Central memory CD4-positive, alpha-beta T cell (primary cell): Measurements from ENCODE around the gene PDCD1.
"Not testable (repeated sequence)": the region's sequence is repeated elsewhere in the genome, so short reads cannot be mapped to it uniquely, and the experiment has no call there.

Source experiments
- DNase-seq: peaks from one replicate; pipeline ENCODE4 v3.0.0; 2022

PDCD1 gene

DNA sequence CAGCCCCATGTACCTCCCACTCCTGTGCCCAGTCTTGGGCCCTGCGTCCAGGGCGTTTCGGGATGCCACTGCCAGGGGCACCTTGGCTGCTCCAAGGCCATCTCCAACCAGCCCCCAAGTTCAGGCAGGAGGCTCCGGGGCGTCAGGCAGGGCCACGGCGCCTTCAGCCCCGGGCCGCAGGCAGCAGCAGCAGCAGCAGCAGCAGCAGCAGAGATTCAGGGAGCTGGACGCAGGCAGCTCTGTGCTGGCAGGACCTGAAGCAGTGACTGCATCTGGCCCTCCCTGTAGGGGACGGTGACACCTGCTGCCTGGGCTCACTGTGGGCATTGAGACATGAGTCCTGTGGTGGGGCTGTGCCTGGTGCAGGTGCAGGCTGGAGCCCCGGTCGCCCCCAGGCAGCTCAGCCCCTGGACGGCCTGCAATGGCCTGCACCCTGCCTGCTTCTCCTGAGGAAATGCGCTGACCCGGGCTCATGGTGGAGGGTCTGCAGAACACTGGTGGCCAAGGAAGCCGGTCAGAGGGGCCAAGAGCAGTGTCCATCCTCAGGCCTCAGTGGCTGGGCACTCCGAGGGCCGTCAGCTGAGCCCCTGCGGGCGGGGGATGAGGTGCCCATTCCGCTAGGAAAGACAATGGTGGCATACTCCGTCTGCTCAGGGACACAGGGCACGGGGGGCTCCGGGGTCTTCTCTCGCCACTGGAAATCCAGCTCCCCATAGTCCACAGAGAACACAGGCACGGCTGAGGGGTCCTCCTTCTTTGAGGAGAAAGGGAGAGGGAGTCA, 8.0 kb downstream of the PDCD1 start:
- DNase-seq, result no peak

DNA sequence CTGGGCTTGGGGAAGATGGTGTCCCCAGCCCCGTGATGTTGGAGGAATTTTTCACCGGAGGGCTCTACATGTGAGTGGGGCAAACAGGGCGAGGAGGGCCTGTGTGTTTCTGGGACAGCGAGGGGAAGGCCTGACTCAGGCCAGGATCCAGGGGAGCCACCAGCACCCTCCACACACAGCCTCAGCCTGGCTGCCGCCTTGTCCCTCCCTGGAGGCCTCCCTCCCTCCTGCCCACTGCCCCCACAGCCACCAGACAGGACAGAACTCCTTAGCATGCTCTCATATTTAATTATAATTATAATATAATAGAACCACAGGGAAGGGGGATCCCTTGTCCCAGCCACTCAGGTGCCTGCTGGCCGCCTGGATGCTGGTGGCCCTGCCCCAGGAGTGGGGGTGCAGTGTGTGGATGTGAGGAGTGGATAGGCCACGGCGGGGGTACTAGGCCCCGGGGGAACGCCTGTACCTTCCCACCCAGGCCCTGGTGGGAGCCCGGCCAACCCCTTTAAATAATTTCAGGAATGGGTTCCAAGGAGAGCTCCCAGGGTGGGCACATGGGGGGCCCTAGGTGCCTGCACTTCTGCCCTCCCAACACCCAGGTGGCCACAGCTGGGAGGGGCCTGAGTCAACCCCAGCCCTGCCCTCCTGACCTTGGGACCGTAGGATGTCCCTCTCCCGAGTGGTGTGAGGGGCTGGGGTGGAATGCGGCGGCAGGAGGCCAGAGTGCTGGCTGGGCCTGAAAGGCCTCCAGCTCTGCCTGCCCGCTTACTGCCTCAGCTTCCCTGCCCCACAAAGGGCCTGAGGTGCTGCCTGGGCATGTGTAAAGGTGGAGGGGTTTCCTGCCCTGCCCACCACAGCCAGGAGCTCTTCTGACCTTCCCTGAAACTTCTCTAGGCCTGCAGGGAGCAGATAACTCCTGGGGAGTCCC, 8.8 kb downstream of the PDCD1 start:
- no peak for DNase-seq

DNA sequence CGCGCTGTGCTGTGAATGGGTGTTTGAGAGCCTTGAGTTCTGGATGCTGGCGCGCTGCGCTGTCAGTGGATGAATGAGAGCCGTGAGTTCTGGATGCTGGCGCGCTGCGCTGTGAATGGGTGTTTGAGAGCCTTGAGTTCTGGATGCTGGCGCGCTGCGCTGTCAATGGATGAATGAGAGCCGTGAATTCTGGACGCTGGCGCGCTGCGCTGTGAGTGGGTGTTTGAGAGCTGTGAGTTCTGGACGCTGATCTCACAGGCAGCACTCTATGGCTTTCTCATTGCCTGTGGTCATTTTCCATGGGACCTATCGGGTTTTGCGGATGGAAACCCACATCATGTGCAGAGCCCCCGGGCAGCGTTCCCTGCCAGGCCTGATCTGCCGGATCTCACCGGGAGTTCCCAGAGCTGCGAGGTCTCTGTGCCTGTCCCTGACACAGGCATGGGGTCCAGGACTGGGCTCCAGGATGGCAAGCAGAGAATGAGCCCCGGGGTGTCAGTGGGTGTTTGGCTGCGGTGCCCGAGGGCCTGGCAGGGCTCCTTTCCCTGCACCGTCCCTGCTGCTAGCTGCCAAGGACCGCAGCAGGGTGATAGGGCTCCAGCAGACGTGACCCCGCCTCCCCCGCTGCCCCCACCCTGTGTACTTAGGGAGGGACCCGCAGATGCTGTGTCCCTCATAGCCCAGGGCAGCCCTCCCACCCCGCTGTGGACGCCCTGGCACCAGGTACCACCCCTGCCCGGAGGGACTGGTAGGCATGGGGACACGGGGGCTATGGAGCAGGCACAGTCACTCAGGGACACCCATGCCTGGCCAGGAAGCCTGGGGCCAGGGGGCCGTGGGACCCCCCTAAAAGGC, 9.7 kb downstream of the PDCD1 start:
- no peak for DNase-seq

DNA sequence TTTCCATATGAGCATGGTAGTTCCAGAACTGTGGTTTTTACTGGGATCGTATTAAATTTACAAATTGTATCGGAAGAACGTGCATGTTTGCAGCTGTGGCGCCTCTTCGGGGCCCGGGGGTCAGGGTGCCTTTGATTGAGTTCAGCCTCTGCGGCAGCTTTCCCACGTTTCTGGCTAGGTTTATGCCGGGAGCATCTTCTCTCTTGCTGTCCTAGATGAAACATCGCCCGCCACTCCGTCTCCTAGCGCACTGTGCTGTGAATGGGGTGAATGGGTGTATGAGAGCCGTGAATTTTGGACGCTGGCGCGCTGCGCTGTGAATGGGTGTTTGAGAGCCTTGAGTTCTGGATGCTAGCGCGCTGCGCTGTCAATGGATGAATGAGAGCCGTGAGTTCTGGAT, 12.3 kb downstream of the PDCD1 start:
- DNase-seq, result no peak

DNA sequence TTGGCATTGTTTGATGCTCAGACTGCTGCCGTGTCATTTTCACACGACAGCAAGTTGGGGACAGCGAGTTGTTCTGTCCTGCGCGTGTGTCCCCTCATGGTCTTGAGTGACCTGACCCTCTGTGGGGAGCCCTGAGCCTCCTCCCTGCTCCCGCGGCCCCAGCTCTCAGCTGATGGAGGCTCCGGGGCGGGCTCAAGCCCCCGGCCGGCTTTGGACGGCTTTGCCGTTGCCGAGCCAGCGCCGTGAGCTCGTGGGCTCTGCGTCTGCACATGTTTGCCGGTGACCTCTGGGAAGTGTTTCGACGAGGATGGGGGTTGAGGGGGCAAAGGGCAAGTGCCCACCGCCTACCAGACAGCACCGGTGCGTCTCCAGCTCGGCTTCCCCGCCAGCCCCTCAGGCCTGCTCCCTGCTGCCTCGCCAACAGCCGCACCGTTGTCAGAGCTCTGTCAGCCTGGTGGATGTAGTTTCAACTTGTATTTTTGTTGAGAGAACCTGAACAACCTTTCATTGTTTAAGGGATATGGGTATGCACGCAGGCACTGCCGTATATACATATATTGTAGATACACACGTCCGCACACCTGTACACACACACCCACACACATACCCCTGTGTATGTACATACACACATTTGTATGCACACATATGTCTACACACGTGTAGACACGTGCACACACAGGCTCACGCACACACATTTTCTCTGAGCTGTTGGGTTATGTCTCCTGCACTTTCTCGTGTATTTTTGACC, 13.7 kb downstream of the PDCD1 start:
- DNase-seq, result no peak

DNA sequence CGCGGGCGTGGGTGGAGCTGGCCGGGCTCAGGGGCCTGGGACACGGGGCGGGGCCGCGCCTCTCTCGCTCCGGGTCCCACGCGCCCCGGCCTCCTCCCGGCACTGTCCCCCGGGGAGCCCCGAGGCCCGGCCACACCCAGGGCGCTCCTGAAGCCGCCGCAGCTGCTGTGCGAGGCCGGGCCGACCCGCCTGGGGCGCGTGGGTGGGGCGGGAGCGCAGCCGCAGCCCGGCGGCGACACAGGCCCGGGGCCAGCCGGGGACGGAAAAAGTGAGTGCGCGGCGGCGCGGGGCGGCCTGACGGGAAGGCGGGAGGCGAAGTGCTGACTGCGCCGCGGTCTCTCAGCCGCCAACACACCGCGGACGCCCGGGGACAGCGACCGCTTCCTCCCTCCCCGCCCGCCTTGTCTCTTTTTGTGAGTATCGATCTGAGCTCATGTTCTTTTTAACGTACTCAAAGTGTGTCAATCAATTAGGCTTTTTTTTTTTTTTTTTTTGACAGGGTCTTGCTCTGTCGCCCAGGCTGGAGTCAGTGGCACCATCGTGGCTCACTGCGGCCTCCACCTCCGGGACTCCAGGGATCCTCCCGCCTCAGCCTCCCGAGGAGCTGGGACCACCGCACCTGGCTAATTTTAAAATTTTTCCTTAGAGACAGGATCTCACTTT, 14.5 kb downstream of the PDCD1 start:
- peak; percentile 70 for DNase-seq

DNA sequence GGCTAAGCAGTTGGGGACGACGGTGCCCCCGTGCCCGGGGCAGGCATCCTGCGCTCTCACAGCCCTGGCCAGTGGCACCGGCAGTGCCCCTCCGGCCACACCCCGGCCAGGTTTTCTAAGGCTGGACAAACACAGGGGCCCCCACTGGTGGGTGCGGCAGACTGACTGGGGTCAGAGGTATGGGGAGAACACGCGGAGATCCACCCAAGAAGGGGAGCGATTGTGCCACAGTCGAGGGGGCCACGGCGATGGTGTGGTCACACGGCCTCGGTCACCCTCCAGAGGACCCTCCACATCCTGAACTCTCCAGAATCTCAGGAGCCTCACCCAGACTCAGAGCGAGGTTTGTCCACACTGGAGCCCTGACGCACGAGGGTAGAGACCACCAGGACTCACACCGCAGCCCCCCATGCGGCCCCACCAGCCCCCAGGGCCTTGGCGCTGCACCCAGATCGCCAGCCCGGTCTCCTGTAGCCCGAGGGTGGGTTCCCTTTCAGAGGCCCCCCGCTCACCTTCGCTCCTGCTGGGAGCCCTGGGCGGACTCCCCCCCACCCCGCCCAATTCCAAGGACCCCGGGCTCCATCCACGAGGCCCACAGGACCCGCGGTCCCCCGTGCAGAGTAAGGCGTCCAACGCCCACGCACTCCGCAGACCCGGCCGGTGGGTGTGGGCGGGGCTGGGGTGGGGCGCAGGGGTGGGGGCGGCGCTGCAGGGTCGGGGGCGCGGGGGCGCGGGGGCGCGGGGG, 15.2 kb downstream of the PDCD1 start:
- DNase-seq, result no peak

DNA sequence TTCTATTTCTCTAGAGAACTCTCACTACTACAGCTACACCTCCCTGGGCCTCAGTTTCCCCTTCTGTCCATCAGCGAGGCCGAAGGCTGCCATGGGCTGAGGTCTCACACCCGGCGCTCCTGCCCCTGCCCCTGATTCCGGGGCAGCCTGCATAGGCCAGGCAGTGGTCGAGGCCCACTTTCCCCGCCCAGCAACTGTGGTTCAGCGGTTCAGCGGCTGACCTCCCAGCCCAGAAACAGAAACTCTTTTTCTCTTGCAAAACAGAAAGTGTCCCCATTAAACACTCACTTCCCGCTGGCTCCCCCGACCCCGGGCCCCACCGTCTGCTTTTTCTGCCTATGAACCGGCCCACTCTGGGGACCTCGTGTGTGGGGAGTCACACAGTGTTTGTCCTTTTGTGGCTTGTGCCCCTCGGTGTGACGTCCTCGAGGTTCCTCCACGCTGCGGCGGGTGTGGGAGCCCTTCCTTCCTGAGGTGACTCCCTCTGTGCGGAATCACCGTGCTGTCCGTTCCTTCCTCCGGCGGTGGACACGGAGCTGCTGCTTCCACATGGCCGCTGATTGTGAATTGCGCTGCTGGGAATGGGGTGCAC, 16.0 kb downstream of the PDCD1 start:
- DNase-seq, result peak; percentile 47

DNA sequence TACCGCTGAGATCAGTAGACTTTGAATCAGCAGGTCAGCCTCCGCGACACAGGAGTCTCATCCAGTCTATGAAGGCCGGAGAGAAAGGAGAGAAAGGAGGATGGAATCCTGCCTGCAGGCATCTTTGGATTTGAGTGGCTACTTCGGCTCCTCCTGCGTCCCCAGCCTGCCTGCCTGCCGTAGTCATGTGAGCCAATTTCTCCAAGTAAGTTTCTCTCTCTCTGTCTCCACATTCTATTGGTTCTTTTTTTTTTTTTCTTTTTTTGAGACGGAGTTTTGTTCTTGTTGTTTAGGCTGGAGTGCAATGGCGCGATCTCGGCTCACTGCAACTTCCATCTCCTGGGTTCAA, 16.7 kb downstream of the PDCD1 start:
- no peak for DNase-seq

DNA sequence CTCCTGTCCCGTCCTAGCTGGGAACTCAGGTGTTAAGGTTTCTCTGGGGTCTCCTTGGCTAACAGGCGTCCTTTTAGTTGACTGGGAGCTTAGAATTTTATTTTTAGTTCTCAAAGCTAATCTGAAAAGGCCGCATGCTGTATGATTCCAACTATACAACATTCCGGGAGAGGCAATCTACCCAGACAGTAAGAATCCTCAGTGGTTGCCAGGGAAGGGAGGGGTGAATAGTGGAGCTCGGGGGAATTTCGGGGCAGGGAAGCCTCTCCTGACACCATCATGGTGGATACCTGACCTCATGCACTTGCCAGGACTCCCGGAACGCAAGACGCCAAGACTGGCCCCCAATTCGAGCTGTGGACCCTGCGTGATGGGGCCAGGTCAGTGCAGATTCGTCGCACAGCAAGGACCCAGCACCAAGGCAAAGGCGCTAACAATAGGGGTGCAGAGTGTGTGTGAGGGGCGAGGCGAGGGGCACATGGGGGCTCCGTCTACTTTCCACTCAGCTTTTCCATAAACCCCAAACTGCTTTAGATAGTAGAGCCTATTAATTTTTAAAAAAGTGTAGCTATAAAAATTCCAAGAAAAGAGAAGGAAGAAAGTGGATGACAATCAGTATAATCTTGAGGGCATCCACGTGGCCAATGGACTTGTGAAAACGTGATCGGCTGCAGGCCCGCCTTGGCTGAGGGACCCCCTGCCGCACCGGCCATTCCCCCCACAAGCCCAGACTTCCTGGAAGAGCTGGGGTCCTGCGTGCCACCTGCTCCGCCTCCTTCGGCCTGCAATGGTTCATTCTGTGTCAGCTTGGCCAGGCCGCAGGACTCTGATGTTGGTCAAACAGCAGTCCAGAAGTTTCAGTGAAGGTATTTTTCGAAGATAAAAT, 17.3 kb downstream of the PDCD1 start:
- DNase-seq, result no peak

DNA sequence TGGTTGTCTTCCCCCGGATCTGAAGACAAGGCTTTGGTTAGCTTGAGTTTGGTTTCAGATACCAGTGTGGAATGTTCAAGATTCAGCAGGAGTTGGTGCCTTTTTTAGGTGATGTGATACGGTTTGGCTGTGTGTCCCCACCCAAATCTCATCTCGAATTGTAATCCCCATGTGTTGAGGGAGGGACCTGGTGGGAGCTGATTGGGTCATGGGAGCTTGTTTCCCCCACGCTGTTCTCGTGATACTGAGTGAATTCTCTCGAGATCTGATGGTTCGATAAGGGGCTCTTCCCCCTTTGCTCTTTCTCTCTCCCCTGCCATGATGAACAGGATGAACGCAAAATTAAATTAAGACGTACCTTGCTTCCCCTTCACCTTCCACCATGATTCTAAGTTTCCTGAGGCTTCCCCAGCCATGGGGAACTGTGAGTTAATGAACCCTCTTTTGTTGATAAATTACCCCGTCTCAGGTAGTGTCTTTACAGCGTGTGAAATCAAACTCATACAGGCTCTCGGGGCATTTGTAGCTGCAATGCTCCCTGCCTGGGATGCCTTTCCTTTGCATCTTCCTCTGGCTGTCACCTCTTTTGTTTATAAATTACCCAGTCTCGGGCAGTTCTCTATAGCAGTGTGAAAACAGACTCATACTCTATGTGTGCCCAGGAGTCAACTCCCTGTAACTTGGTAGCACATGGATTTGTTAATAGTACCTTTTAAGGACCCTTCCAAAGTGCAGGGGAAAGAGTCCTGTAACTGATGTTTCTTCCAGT, 21.3 kb downstream of the PDCD1 start:
- no peak for DNase-seq

DNA sequence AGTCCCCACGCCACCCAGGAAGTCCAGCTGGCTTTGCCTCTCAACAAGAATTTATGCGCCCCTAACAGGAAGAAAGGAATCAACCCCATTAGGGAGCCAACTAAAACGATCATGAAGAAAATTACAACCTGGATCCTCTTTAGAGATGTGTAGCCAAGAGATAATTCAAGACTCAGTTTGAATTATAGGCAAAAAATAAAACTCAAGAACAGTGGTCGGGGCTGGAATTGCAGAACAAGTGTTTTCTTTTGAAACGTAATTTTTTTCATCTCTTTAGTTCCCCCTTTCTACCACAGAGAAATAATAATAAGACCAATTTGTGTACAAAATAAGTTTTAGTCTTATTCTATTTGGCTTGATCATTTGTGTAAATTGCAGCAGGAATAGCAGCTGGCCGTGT, 22.4 kb downstream of the PDCD1 start:
- DNase-seq, result no peak

GRCh38 chr2:241835611-241836010, 23.1 kb downstream of the PDCD1 start:
- no peak for DNase-seq

GRCh38 chr2:241834527-241835210, 24.0 kb downstream of the PDCD1 start:
- no peak for DNase-seq

GRCh38 chr2:241833756-241834526, 24.8 kb downstream of the PDCD1 start:
- not testable (repeated sequence) for DNase-seq

DNA sequence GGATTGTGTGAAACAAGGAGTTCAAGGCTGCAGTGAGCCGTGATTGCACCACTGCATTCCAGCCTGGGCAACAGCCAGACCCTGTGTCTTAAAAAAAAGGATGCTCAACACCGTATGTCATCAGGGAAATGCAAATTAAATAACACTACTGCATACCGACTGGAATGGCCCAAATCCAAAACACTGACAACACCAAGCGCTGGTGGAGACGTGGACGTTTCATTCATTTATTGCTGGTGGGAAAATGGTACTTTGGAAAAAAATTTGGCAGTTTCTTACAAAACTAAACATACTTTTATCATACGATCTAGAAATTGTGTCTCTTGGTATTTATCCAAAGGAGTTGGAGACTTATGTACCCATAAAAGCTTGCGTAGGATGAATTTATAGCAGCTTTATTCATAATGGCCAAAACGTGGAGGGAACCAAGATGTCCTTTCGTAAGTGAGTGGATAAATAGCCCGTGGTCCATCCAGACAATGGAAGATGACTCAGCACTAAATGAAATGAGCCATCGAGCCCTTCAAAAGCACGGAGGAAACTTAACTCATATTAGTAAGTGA, 25.5 kb downstream of the PDCD1 start:
- no peak for DNase-seq

- no peak for DNase-seq
These were observed 31.3 kb downstream of the PDCD1 start for GRCh38 chr2:241827394-241827793.
